ENCODE results near the gene FAM83C. TPM values are rescaled to one million over a fixed set of nuclear protein-coding genes. Genes with fewer than 3 reads are reported as not detected.
A peak's percentile ranks its signal among the peaks of the same experiment; 100 is the strongest.

FAM83C gene
- total and polyA plus RNA-seq, 7 donors = under 0.01 to 0.03 TPM; not detected in 5

GRCh38 chr20:35277531-35278395, 14.5 kb downstream of the FAM83C start, which contains the start of gene MMP24OS:
Gene MMP24OS, minus strand, starts transcription at chr20:35278122. Its CDS starts 193 bp downstream, at chr20:35277929.
- TF ChIP-seq EP300 (IDR thresholded peaks at IDR 0.05) (peak in 1 of 4 donors; percentile 39), POLR2A (IDR thresholded peaks at IDR 0.05) (peak; percentile 80 to 90), POLR2AphosphoS5 (IDR thresholded peaks at IDR 0.05) (peak; percentile 97 to 99 (median 98)), CTCF (IDR thresholded peaks at IDR 0.05) (peak in 1 of 4 experiments; percentile 21)
- peak; percentile 96 for DNase-seq
- peaks cover 0 to 30% (median 27%) of the 10 kb centered on the region in 4 donors for H3K4me1 ChIP-seq
- WGBS, 2 donors = 0% methylated on average over 76 of the region's 76 CpGs
- H3K9me3 ChIP-seq = no peaks in the 10 kb centered on the region
- peak within 1 kb of the TSS; percentile 80 to 89 (median 86) for H3K4me3 ChIP-seq
- H3K27me3 ChIP-seq = no peaks in the 10 kb centered on the region
- H3K27ac ChIP-seq = peak within 1 kb of the TSS; percentile 95 to 99 (median 98)
- intact Hi-C loops (cut with DNase I) = loop anchor here (5.0 kb wide), 1 partner anchor 405 kb away; the partner anchor contains the start of gene GGT7
- peaks cover 17 to 35% (median 20%) of the 10 kb centered on the region in 4 donors for H3K36me3 ChIP-seq

- Histone ChIP-seq H3K4me3 (peak overlapping the region; percentile 80 to 89 (median 86)), H3K27me3 (no peaks in the 10 kb centered on the region), H3K9me3 (no peaks in the 10 kb centered on the region), H3K36me3 (peaks cover 17 to 35% (median 20%) of the 10 kb centered on the region in 4 donors), H3K4me1 (peaks cover 0 to 25% (median 25%) of the 10 kb centered on the region in 4 donors), H3K27ac (peak overlapping the region; percentile 95 to 99 (median 98))
- WGBS, 2 donors = 9 to 14% methylated on average over 10 of the region's 10 CpGs
- no peak for DNase-seq
- TF ChIP-seq POLR2AphosphoS5 (IDR thresholded peaks at IDR 0.05) = no peak
- TF ChIP-seq POLR2A (IDR thresholded peaks at IDR 0.05) = no peak
- TF ChIP-seq CTCF (IDR thresholded peaks at IDR 0.05) = no peak
- no peak for TF ChIP-seq EP300 (IDR thresholded peaks at IDR 0.05)
- intact Hi-C loops (cut with DNase I) = loop anchor here (5.0 kb wide), 1 partner anchor 405 kb away; the partner anchor contains the start of gene GGT7
Measured at GRCh38 chr20:35277127-35277526, 15.1 kb downstream of the FAM83C start.

GRCh38 chr20:35276408-35276807, 15.8 kb downstream of the FAM83C start:
- Histone ChIP-seq H3K9me3 (no peaks in the 10 kb centered on the region), H3K36me3 (peaks cover 22 to 40% (median 25%) of the 10 kb centered on the region in 4 donors), H3K27me3 (no peaks in the 10 kb centered on the region), H3K4me3 (peak overlapping the region in 2 of 4 donors; percentile 80 to 87), H3K4me1 (peaks cover 0 to 25% (median 25%) of the 10 kb centered on the region in 4 donors), H3K27ac (peak overlapping the region; percentile 95 to 99 (median 98))
- no peak for DNase-seq
- WGBS, 2 donors = 91% methylated on average over 6 of the region's 6 CpGs
- no peak for TF ChIP-seq EP300 (IDR thresholded peaks at IDR 0.05)
- TF ChIP-seq POLR2AphosphoS5 (IDR thresholded peaks at IDR 0.05) = no peak
- no peak for TF ChIP-seq CTCF (IDR thresholded peaks at IDR 0.05)
- TF ChIP-seq POLR2A (IDR thresholded peaks at IDR 0.05) = no peak
- intact Hi-C loops (cut with DNase I) = loop anchor here (5.0 kb wide), 1 partner anchor 404 kb away; the partner anchor contains the start of gene GGT7

GRCh38 chr20:35275741-35276251, 16.4 kb downstream of the FAM83C start:
- WGBS, 2 donors = 89 to 93% methylated on average over 12 of the region's 12 CpGs
- H3K27ac ChIP-seq = peak overlapping the region in 2 of 4 donors; percentile 95 to 98
- peaks cover 24 to 44% (median 29%) of the 10 kb centered on the region in 4 donors for H3K36me3 ChIP-seq
- H3K4me1 ChIP-seq = peaks cover 0 to 25% (median 25%) of the 10 kb centered on the region in 4 donors
- intact Hi-C loops (cut with DNase I) = loop anchor here (5.0 kb wide), 1 partner anchor 403 kb away; the partner anchor contains the start of gene GGT7
- no peak for TF ChIP-seq EP300 (IDR thresholded peaks at IDR 0.05)
- TF ChIP-seq CTCF (IDR thresholded peaks at IDR 0.05) = no peak
- H3K27me3 ChIP-seq = no peaks in the 10 kb centered on the region
- no peaks in the 10 kb centered on the region for H3K9me3 ChIP-seq
- DNase-seq = no peak
- no peak overlapping the region for H3K4me3 ChIP-seq
